Measurements from ENCODE around the gene TPSD1. TPM values are rescaled to one million over a fixed set of nuclear protein-coding genes. Genes with fewer than 3 reads are reported as not detected.
"Not testable (repeated sequence)": the region's sequence is repeated elsewhere in the genome, so short reads cannot be mapped to it uniquely, and the experiment has no call there.

TPSD1 gene
- total and polyA plus RNA-seq, 2 experiments from 2014 or later, result 0.17 TPM; not detected in 1

- no peak within 1 kb of the TSS for H3K4me2 ChIP-seq
- H4K20me1 ChIP-seq (replicated peaks; ENCODE audit: insufficient read depth), result no peaks in the 10 kb centered on the region; the same call in 1 of the 2 replicates
- peaks cover 23% of the 10 kb centered on the region for H3K27me3 Mint-ChIP-seq (ENCODE audit: insufficient read depth, low read depth, poor library complexity)
- H3K36me3 ChIP-seq (ENCODE audit: insufficient read depth), result no peaks in the 10 kb centered on the region
- no peaks in the 10 kb centered on the region for H3K4me1 ChIP-seq (ENCODE audit: insufficient read depth)
- H2AFZ ChIP-seq, result no peak within 1 kb of the TSS
- H3K9me3 Mint-ChIP-seq, result no peaks in the 10 kb centered on the region
- TF ChIP-seq ZNF114 (CRISPR knock-in tag; IDR thresholded peaks at IDR 0.05), result no peak
- no peaks in the 10 kb centered on the region for H3K9me2 ChIP-seq (ENCODE audit: insufficient read depth)
- no peak within 1 kb of the TSS for H3K27ac ChIP-seq (ENCODE audit: low read depth)
- no peaks in the 10 kb centered on the region for H3K27me3 ChIP-seq (ENCODE audit: insufficient read depth)
- H3K36me3 Mint-ChIP-seq (ENCODE audit: low read depth), result no peaks in the 10 kb centered on the region; the same call in 2 of the 3 replicates
- no peaks in the 10 kb centered on the region for H3F3A ChIP-seq (replicated peaks; ENCODE audit: low read depth)
- no peak within 1 kb of the TSS for H3K4me3 ChIP-seq
- no peaks in the 10 kb centered on the region for H3K4me1 Mint-ChIP-seq
- ATAC-seq (no peak), DNase-seq (ENCODE audit: low spot score) (no peak)
- H3K4me3 Mint-ChIP-seq, result no peak within 1 kb of the TSS
- H3K27ac Mint-ChIP-seq, result no peak within 1 kb of the TSS
- H3K79me2 ChIP-seq (replicated peaks; ENCODE audit: insufficient read depth), result no peaks in the 10 kb centered on the region
Measured at GRCh38 chr16:1225051-1225451, 30.8 kb upstream of the TPSD1 start, which contains the start of gene TPSG1. TSS of gene TPSG1 (minus strand) at chr16:1225268. CDS start at chr16:1225252, 16 bp downstream.

GRCh38 chr16:1225728-1226311 lies 30.0 kb upstream of the TPSD1 start:
- not testable (repeated sequence) for H3K4me1 Mint-ChIP-seq; DNase-seq (ENCODE audit: low spot score); H3K27ac ChIP-seq (ENCODE audit: low read depth); H3K4me1 ChIP-seq (ENCODE audit: insufficient read depth); H2AFZ ChIP-seq; H3K4me3 ChIP-seq; H3K4me3 Mint-ChIP-seq; H4K20me1 ChIP-seq (replicated peaks; ENCODE audit: insufficient read depth); H3K9me2 ChIP-seq (ENCODE audit: insufficient read depth); H3K9me3 Mint-ChIP-seq; H3K36me3 ChIP-seq (ENCODE audit: insufficient read depth); H3K27me3 ChIP-seq (ENCODE audit: insufficient read depth); H3F3A ChIP-seq (replicated peaks; ENCODE audit: low read depth); H3K36me3 Mint-ChIP-seq (ENCODE audit: low read depth); H3K4me2 ChIP-seq; H3K27ac Mint-ChIP-seq; H3K79me2 ChIP-seq (replicated peaks; ENCODE audit: insufficient read depth)
- peaks cover 27% of the 10 kb centered on the region for H3K27me3 Mint-ChIP-seq (ENCODE audit: insufficient read depth, low read depth, poor library complexity)
- ATAC-seq, result peak; percentile 13
- TF ChIP-seq CTCF (conservative IDR thresholded peaks at IDR 0.05; ENCODE audit: low read depth in 2 of 2), result 0 out of 4 replicates have a peak, but pooled peaks of 1 of the 2 experiments have one; percentile 1

- H3K36me3 ChIP-seq (ENCODE audit: insufficient read depth); H3K27ac ChIP-seq (ENCODE audit: low read depth); H3K4me3 ChIP-seq; H3K9me2 ChIP-seq (ENCODE audit: insufficient read depth); H3K9me3 Mint-ChIP-seq; H3K27me3 ChIP-seq (ENCODE audit: insufficient read depth); H3K79me2 ChIP-seq (replicated peaks; ENCODE audit: insufficient read depth); H3K4me1 Mint-ChIP-seq; H3K4me2 ChIP-seq; H3K36me3 Mint-ChIP-seq (ENCODE audit: low read depth); H3F3A ChIP-seq (replicated peaks; ENCODE audit: low read depth); ATAC-seq; H4K20me1 ChIP-seq (replicated peaks; ENCODE audit: insufficient read depth); H3K27ac Mint-ChIP-seq; H3K4me1 ChIP-seq (ENCODE audit: insufficient read depth); H2AFZ ChIP-seq; DNase-seq (ENCODE audit: low spot score); H3K4me3 Mint-ChIP-seq: not testable (repeated sequence)
- H3K27me3 Mint-ChIP-seq (ENCODE audit: insufficient read depth, low read depth, poor library complexity), result peaks cover 24% of the 10 kb centered on the region
Measured at GRCh38 chr16:1226692-1227091, 29.2 kb upstream of the TPSD1 start.

GRCh38 chr16:1228227-1228626 lies 27.6 kb upstream of the TPSD1 start:
- not testable (repeated sequence) for H3K36me3 ChIP-seq (ENCODE audit: insufficient read depth); H3K79me2 ChIP-seq (replicated peaks; ENCODE audit: insufficient read depth); H3K27ac ChIP-seq (ENCODE audit: low read depth); H3K27ac Mint-ChIP-seq; H3K4me3 Mint-ChIP-seq; H3K4me2 ChIP-seq; H3K27me3 ChIP-seq (ENCODE audit: insufficient read depth); H2AFZ ChIP-seq; H4K20me1 ChIP-seq (replicated peaks; ENCODE audit: insufficient read depth); DNase-seq (ENCODE audit: low spot score); ATAC-seq; H3K9me3 Mint-ChIP-seq; H3K4me1 ChIP-seq (ENCODE audit: insufficient read depth); H3F3A ChIP-seq (replicated peaks; ENCODE audit: low read depth); H3K4me3 ChIP-seq; H3K36me3 Mint-ChIP-seq (ENCODE audit: low read depth); H3K9me2 ChIP-seq (ENCODE audit: insufficient read depth); H3K4me1 Mint-ChIP-seq
- H3K27me3 Mint-ChIP-seq (ENCODE audit: insufficient read depth, low read depth, poor library complexity), result peaks cover 20% of the 10 kb centered on the region

GRCh38 chr16:1229476-1229875 lies 26.4 kb upstream of the TPSD1 start:
- H3K4me1 ChIP-seq (ENCODE audit: insufficient read depth); H3K36me3 Mint-ChIP-seq (ENCODE audit: low read depth); H3F3A ChIP-seq (replicated peaks; ENCODE audit: low read depth); DNase-seq (ENCODE audit: low spot score); H3K36me3 ChIP-seq (ENCODE audit: insufficient read depth); H3K4me2 ChIP-seq; H3K27ac Mint-ChIP-seq; H2AFZ ChIP-seq; H3K27me3 ChIP-seq (ENCODE audit: insufficient read depth); H4K20me1 ChIP-seq (replicated peaks; ENCODE audit: insufficient read depth); H3K4me1 Mint-ChIP-seq; H3K79me2 ChIP-seq (replicated peaks; ENCODE audit: insufficient read depth); H3K9me2 ChIP-seq (ENCODE audit: insufficient read depth); H3K4me3 ChIP-seq; H3K9me3 Mint-ChIP-seq; H3K4me3 Mint-ChIP-seq; H3K27ac ChIP-seq (ENCODE audit: low read depth); ATAC-seq: not testable (repeated sequence)
- H3K27me3 Mint-ChIP-seq (ENCODE audit: insufficient read depth, low read depth, poor library complexity), result peaks cover 11% of the 10 kb centered on the region

- H3K9me2 ChIP-seq (ENCODE audit: insufficient read depth); H3K4me1 Mint-ChIP-seq; H3K4me2 ChIP-seq; H3K4me3 Mint-ChIP-seq; H3K27ac ChIP-seq (ENCODE audit: low read depth); H3K27me3 ChIP-seq (ENCODE audit: insufficient read depth); DNase-seq (ENCODE audit: low spot score); ATAC-seq; H3F3A ChIP-seq (replicated peaks; ENCODE audit: low read depth); H3K36me3 Mint-ChIP-seq (ENCODE audit: low read depth); H4K20me1 ChIP-seq (replicated peaks; ENCODE audit: insufficient read depth); H3K4me1 ChIP-seq (ENCODE audit: insufficient read depth); H3K4me3 ChIP-seq; H3K79me2 ChIP-seq (replicated peaks; ENCODE audit: insufficient read depth); H2AFZ ChIP-seq; H3K36me3 ChIP-seq (ENCODE audit: insufficient read depth); H3K27ac Mint-ChIP-seq; H3K9me3 Mint-ChIP-seq: not testable (repeated sequence)
- H3K27me3 Mint-ChIP-seq (ENCODE audit: insufficient read depth, low read depth, poor library complexity), result peaks cover 11% of the 10 kb centered on the region
Measured at GRCh38 chr16:1230084-1230470, 25.8 kb upstream of the TPSD1 start, which contains the start of gene TPSB2. TSS of gene TPSB2 (minus strand) at chr16:1230184. CDS start at chr16:1229951, 233 bp downstream.
